Stimulated activated naive CD4-positive, alpha-beta T cell (primary cell): ENCODE results near the gene NOXA1.

ENCODE experiments used
- DNase-seq, 6 experiments: peaks; one replicate each; lab custom pipeline; 2025; lab: John Stamatoyannopoulos, UW

The NOXA1 gene

DNA sequence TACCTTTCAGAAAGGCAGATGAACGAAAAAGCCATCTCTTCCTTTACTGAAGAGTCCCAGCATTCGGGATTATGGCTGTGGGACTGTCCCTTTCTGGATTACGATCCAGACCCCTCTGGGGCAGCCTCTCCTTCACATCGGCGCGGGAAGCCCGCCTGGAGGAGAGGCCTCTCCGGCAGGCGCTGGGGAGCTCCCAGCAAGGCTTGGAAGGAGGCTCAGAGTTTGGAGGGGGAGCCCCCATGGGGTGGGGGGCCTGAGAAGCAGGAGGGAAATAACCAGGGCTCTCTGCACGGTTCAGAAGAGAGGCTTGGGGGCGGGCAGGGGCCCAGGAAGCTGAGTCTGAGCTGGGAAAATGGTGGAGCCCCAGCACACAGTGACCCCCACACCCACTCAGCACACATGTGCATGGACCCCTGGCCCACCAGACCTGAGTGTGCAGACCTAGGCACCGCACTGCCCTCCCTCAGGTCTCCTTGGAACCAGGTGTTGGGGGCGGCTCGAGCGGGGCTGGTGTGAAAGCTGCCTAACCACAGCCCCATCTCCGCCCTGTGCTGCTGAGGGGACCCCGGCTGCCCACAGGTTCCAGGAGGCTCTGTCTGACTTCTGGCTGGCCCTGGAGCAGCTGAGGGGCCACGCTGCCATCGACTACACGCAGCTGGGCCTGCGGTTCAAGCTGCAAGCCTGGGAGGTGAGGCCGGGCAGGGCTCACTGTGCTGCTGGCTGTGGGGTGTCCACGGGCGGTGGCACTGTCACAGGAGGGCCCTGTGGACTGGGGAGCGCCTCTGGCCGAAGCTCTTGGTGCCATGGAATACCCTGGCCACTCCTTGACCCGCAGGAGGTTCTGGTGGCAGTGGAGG, 4.5 kb downstream of the NOXA1 start:
- DNase-seq, result no peak

GRCh38 chr9:137428311-137428630, 5.1 kb downstream of the NOXA1 start:
- no peak for DNase-seq

GRCh38 chr9:137428841-137429545, 5.8 kb downstream of the NOXA1 start:
- no peak for DNase-seq

DNA sequence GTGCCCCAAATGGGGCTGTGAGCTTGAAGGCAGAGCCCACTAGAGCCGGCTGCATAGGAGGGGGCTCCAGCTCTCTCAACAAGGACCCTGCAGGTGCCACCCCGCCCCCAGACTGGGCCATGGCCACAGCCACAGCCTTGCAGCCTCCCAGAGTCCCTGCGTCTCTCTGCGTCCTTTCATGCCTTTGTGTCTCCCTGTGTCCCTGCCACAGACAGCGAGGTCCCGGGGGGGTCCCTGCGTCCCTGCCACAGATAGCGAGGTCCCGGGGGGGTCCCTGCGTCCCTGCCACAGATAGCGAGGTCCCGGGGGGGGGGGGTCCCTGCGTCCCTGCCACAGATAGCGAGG, 6.3 kb downstream of the NOXA1 start:
- DNase-seq, result no peak

DNA sequence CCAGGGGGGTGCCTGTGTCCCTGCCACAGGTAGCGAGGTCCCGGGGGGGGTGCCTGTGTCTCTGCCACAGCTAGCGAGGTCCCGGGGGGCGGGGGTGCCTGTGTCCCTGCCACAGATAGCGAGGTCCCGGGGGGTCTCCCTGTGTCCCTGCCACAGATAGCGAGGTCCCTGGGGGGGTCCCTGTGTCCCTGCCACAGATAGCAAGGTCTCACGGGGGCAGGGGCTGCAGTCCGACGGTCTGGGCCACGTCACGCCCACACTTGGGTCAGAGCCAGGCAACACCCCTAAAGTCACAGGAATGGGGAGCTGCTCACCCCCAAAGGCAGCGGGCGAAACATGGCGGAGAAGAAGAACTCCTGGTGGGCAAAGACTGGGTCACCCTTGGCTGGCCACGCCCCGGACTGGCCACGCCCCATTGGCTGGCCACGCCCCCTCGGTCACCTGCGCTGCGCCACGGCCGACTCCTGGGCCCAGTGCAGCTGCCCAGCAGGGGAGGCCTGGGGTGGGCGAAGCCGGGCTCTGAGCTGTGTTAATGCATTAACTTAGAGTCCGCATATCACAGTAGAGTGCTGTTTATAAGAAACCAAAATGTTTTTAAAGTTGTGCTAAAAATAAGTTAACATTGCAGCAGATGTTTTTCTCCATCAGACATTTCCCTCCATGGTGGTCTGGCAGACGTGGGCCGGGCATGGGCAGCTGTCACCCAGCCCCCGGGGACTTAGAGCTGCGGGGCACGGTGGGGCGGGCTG, 7.0 kb downstream of the NOXA1 start:
- DNase-seq, result no peak

GRCh38 chr9:137430723-137431415, 7.7 kb downstream of the NOXA1 start:
- no peak for DNase-seq

- no peak for DNase-seq
Measured at GRCh38 chr9:137431416-137431931, 8.3 kb downstream of the NOXA1 start.

DNA sequence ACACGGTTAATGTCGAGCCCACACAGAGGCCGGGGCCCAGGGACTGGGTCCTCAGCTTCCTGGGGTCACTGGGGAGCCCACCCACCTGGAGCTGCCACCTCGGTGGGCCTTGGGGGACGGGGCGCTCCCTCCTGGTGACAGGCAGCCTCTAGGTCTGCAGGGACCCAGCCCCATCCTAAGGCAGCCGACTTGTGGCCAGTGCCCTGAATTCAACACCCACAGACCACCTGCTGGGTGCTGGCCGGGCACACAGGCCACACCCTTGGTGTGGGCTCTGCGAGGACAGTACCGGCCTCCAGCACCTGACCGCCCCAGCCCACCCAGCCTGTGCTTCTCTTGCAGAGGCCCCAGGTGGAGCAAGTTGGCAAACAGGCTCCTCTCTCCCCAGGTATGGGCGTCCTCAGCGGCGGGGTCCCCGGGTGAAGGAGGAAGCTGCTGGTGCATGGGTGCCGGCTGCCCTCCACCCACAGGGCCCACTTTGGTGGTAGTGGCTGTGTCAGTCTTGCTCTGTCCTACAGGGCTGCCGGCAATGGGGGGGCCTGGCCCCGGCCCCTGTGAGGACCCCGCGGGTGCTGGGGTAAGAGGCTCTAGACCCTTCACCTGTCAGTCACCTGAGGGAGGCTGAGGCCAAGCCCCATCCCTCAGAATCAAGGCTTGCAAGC, 9.6 kb downstream of the NOXA1 start:
- DNase-seq, result no peak

GRCh38 chr9:137433349-137433915, 10.2 kb downstream of the NOXA1 start:
- DNase-seq, result no peak

DNA sequence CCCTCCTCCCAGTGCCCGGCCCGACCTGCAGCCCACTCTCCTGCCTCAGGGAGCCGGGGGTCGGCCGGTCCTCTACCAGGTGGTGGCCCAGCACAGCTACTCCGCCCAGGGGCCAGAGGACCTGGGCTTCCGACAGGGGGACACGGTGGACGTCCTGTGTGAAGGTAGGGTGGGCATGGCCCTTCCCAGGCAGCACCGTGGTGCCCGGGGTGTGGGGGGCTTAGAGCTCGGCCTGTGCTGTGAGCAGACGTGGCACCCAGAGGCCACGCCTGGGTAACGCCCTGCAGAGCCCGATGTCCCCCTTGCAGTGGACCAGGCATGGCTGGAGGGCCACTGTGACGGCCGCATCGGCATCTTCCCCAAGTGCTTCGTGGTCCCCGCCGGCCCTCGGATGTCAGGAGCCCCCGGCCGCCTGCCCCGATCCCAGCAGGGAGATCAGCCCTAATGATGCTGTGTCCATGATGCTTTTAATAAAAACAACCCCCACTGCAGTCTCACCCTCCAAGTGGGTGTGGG, 10.8 kb downstream of the NOXA1 start:
- no peak for DNase-seq

DNA sequence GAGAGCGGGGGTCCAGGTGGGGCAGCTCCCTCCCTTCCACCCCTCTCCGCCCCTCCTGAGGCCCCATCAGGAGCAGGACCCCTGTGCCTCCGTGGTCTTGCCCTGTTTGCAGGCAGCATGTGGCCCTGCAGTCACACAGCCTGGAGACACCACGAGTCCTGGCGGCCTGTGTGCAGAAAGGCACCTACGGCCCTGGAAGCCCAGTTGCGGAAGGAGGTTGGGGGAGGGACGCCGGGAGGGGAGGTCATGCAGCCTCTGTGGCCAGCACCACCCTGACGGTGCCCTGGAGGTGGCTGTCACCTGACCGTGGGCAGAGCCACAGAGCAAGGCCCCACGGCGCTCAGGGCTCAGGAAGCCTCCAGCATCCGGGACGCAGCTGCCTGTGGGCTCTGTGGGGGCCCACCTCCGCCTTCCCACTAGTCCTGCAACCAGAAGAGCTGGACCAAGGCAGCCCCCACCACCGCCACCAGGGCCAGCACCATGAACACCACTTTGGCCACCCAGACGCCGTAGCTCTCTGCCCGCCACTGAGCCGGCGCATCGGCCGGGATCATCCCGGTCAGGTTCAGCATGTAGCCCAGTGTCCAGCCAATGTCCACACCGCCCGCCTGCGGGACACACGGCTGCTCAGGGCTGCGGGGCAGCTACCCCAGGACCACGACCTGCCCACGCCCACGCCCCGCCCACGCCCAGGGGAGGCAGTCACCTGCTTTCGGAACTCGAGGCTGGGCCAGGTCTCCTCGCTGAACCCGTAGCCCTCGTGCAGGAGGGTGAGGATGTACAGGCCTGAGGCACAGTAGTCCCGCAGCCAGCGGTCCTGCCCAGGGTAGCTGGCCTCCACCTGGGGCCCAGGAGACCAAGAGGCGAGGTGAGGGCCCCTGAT, 11.5 kb downstream of the NOXA1 start:
- no peak for DNase-seq

GRCh38 chr9:137435381-137435891, 12.2 kb downstream of the NOXA1 start:
- no peak for DNase-seq

DNA sequence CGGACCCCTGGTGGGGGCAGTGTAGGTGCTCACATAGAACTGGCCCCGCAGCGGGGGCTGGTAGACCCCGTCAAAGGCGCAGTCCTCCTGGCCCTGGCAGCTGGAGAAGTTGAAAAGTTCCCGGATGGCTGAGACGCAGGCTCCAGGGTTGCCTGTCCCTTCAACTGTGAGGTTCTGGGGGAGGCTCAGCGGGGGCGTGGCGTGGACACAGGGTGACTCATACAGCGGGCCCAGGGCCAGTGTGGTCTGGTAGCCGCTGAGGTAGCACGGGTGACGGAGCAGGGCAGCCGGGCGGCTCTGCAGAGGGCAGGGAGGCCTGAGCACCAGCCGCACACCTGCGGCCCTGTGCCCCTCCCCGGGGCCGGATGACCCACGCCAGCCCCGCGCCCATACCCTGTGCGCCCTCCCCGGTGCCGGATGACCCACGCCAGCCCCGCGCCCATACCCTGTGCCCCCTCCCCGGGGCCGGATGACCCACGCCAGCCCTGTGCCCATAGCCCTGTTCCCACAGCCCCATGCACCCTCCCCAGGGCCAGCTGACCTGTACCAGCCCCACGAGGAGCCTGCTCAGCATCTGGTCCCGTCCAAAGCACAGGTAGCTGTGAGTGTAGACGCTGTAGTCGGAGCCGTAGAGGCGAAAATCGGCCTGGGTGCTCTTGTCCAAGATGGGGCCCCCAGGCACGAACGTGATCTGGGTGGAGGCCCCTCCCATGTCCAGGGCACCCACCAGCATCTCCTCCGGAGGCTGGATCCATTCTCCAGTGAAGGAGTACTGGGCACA, 13.0 kb downstream of the NOXA1 start:
- no peak for DNase-seq

- no peak for DNase-seq
Measured at GRCh38 chr9:137436761-137437600, 13.8 kb downstream of the NOXA1 start.

GRCh38 chr9:137437691-137438590, 14.7 kb downstream of the NOXA1 start:
- DNase-seq, result no peak

GRCh38 chr9:137438591-137439157, 15.5 kb downstream of the NOXA1 start:
- DNase-seq, result no peak
